Natural killer cell (primary cell): Measurements from ENCODE around the gene CGA. TPM values are rescaled to one million over a fixed set of nuclear protein-coding genes. Genes with fewer than 3 reads are reported as not detected.
"Not testable (repeated sequence)": the region's sequence is repeated elsewhere in the genome, so short reads cannot be mapped to it uniquely, and the experiment has no call there.

Experiments used
- ATAC-seq, 3 donors: fragments of 150-1000 bp in 2 of 3; fragments of 200-7000 bp in 1 of 3; cut with Tn5 transposase; 1 replicate in 1 of 3; 2 replicates in 2 of 3; pipeline ENCODE4 v1.10.0; 2021; ENCODE audit warnings: mild to moderate bottlenecking in 2 of 3, moderate library complexity in 2 of 3
- DNase-seq, 2 donors: peaks; one replicate each; pipeline versions ENCODE4 v3.0.0 to v3.0.0-alpha.2; 2013 to 2021; ENCODE audit warnings: mixed read lengths in 1 of 2
- H3K27ac ChIP-seq: one replicate; pipeline ENCODE4 v1.5.1; 2013; ENCODE audit warnings: mild to moderate bottlenecking, low read length
- H3K27me3 ChIP-seq: one replicate; pipeline ENCODE4 v1.6.1; 2013; ENCODE audit warnings: low read length; ENCODE audit not compliant: control insufficient read depth, insufficient read depth
- H3K36me3 ChIP-seq: one replicate; pipeline ENCODE4 v1.6.1; 2013; ENCODE audit warnings: low read length; ENCODE audit not compliant: control insufficient read depth, insufficient read depth
- H3K4me1 ChIP-seq: one replicate; pipeline ENCODE4 v1.6.1; 2013; ENCODE audit warnings: low read length; ENCODE audit not compliant: control insufficient read depth, insufficient read depth
- H3K4me3 ChIP-seq: one replicate; pipeline ENCODE4 v1.5.1; 2013; ENCODE audit warnings: low read length
- H3K9me3 ChIP-seq: one replicate; pipeline ENCODE4 v1.6.1; 2013; ENCODE audit warnings: low read length; ENCODE audit not compliant: control insufficient read depth, insufficient read depth
- H3K27ac Mint-ChIP-seq, 2 donors: one replicate each; pipeline ENCODE4 v1.8.0; 2022; ENCODE audit warnings: mild to moderate bottlenecking in 2 of 2, mixed read lengths in 2 of 2, moderate library complexity in 1 of 2
- H3K27me3 Mint-ChIP-seq, 2 donors: one replicate each; pipeline ENCODE4 v1.8.0; 2022; ENCODE audit warnings: low read depth in 2 of 2, mixed read lengths in 2 of 2
- H3K36me3 Mint-ChIP-seq: one replicate; pipeline ENCODE4 v1.8.0; 2022; ENCODE audit warnings: mixed read lengths
- H3K4me1 Mint-ChIP-seq, 2 donors: one replicate each; pipeline ENCODE4 v1.8.0; 2022; ENCODE audit warnings: mixed read lengths in 2 of 2
- H3K4me3 Mint-ChIP-seq: one replicate; pipeline ENCODE4 v1.8.0; 2022; ENCODE audit warnings: mild to moderate bottlenecking, moderate library complexity, mixed read lengths
- H3K9me3 Mint-ChIP-seq, 2 donors: one replicate each; pipeline ENCODE4 v1.8.0; 2022; ENCODE audit warnings: mixed read lengths in 2 of 2
- WGBS: methylation state at CpG from one replicate; pipeline ENCODE4 v1.1.7; 2013; ENCODE audit warnings: missing lambda C conversion rate; ENCODE audit not compliant: insufficient coverage; 5-methylcytosine and 5-hydroxymethylcytosine counted together
- intact Hi-C: fragments of 100-400 bp; cut with micrococcal nuclease; formaldehyde crosslinking; loops from one replicate; pipeline ENCODE4 v1.14.2; 2022
- total RNA-seq, 4 donors: library from RNA; stranded (reverse); fragments of 120-200 nt in 1 of 4; gene quantifications; one replicate each; pipeline versions ENCODE4 v1.2.3 to v1.2.4, GENCODE V29; 2013 to 2022
- TF ChIP-seq, protein P1 (sequence below): fragments of 200-600 bp; IDR thresholded peaks from one replicate; pipeline ENCODE4 v1.8.0; 2022; ENCODE audit warnings: antibody characterized with exemption

Gene CGA
- not detected for total RNA-seq
- not detected for total RNA-seq (2013)

DNA sequence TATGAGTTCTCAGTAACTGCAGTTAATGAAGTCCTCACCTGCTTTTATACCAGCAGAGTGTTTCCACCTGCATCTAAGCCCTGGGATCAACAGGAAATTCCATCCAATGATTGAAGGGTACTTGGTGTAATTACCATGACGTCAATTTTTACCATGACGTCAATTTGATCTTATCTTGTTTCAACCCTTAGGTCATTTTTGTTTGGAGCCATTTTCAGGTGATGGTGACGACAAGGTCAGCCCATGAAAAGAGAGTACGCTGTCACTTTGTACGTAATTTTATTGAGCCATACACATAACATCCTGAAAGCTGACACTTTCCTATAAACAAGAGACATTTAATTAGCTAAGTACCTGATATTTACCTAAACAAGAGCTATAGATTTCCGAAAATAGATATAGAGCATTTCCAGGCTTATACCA, at the start of gene CGA:
Gene CGA, minus strand, starts transcription at position 20 of the 423 bp plus-strand sequence. CDS start 6,906 bp downstream, outside the sequence.
- H3K9me3 Mint-ChIP-seq = no peaks in the 10 kb centered on the region
- WGBS = 85% methylated on average over 5 of the region's 6 CpGs
- no peaks in the 10 kb centered on the region for H3K36me3 Mint-ChIP-seq

DNA sequence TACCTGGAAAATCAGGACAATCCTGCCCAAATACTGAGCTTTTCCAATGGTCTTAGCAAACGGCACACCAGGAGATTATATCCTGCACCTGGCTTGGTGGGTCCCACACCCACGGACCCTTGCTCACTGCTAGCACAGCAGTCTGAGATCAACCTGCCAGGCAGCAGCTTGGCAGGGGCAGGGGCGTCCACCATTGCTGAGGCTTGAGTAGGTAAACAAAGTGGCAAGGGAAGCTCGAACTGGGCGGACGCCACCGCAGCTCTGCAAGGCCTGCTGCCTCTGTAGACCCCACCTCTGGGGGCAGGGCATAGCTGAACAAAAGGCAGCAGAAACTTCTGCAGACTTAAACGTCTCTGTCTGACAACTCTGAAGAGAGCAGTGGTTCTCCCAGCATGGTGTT, 45.0 kb upstream of the CGA start:
- 93% methylated on average over 8 of the region's 8 CpGs for WGBS

More for the DNA sequence above, at the start of gene CGA:
- ATAC-seq (no peak), DNase-seq (no peak)
- intact Hi-C loops = no loop called here
- Mint-ChIP-seq H3K27me3 (peaks cover 5 to 35% of the 10 kb centered on the region in 2 donors), H3K4me1 (no peaks in the 10 kb centered on the region), H3K27ac (no peak within 1 kb of the TSS), H3K4me3 (no peak within 1 kb of the TSS)
- Histone ChIP-seq H3K4me1 (no peaks in the 10 kb centered on the region), H3K4me3 (no peak within 1 kb of the TSS), H3K36me3 (no peaks in the 10 kb centered on the region), H3K27me3 (peaks cover 7% of the 10 kb centered on the region), H3K27ac (no peak within 1 kb of the TSS), H3K9me3 (no peaks in the 10 kb centered on the region)
- TF ChIP-seq, protein P1, sequence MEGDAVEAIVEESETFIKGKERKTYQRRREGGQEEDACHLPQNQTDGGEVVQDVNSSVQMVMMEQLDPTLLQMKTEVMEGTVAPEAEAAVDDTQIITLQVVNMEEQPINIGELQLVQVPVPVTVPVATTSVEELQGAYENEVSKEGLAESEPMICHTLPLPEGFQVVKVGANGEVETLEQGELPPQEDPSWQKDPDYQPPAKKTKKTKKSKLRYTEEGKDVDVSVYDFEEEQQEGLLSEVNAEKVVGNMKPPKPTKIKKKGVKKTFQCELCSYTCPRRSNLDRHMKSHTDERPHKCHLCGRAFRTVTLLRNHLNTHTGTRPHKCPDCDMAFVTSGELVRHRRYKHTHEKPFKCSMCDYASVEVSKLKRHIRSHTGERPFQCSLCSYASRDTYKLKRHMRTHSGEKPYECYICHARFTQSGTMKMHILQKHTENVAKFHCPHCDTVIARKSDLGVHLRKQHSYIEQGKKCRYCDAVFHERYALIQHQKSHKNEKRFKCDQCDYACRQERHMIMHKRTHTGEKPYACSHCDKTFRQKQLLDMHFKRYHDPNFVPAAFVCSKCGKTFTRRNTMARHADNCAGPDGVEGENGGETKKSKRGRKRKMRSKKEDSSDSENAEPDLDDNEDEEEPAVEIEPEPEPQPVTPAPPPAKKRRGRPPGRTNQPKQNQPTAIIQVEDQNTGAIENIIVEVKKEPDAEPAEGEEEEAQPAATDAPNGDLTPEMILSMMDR = no peak

DNA sequence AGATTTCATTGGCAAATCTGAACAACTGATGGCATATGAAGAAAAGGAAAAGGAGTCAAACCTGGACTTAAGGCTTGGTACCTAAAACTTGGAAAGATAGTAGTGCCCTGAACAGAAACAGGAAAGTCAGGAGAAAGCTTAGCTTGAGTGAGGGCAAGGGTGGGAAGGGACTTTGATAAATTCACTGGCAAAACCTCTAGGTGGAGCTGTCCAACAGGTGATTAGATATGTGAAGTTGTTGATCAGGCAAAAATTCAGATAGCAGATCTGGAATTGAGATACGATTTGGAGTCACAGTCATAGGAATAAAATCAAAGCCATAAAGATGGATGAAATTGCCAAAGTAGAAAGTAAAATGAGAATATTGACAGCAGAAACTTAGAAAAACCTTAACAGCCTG, 44.3 kb upstream of the CGA start:
- Mint-ChIP-seq H3K4me1 (peaks cover 0 to 5% of the 10 kb centered on the region in 2 donors), H3K27ac (no peak overlapping the region), H3K4me3 (no peak overlapping the region), H3K9me3 (no peaks in the 10 kb centered on the region), H3K36me3 (no peaks in the 10 kb centered on the region), H3K27me3 (peaks cover 26 to 40% of the 10 kb centered on the region in 2 donors)
- Histone ChIP-seq H3K36me3 (no peaks in the 10 kb centered on the region), H3K4me1 (no peaks in the 10 kb centered on the region), H3K27ac (no peak overlapping the region), H3K9me3 (no peaks in the 10 kb centered on the region), H3K27me3 (peaks cover 2% of the 10 kb centered on the region), H3K4me3 (no peak overlapping the region)
- TF ChIP-seq, protein P1 = peak; percentile 88
- intact Hi-C loops = loop anchor here (1.0 to 5.0 kb wide), 3 partner anchors 16 to 1733 kb away; partner anchors contain the start of gene ZNF292
- 7% methylated on average over 1 of the region's 1 CpG for WGBS
- DNase-seq (peak in 1 of 2 donors; percentile 84), ATAC-seq (peak; percentile 77 to 89 (median 89))

More for the DNA sequence above, 45.0 kb upstream of the CGA start:
- not testable (repeated sequence) for H3K36me3 ChIP-seq, H3K36me3 Mint-ChIP-seq, H3K27me3 ChIP-seq, H3K4me1 Mint-ChIP-seq, H3K9me3 Mint-ChIP-seq, H3K4me3 ChIP-seq, DNase-seq, H3K4me1 ChIP-seq, H3K4me3 Mint-ChIP-seq, ATAC-seq, H3K27ac Mint-ChIP-seq, H3K9me3 ChIP-seq, H3K27ac ChIP-seq
- intact Hi-C loops = loop anchor here (1.0 to 5.0 kb wide), 3 partner anchors 15 to 1732 kb away; partner anchors contain the start of gene ZNF292
- H3K27me3 Mint-ChIP-seq = peaks cover 26 to 46% of the 10 kb centered on the region in 2 donors

DNA sequence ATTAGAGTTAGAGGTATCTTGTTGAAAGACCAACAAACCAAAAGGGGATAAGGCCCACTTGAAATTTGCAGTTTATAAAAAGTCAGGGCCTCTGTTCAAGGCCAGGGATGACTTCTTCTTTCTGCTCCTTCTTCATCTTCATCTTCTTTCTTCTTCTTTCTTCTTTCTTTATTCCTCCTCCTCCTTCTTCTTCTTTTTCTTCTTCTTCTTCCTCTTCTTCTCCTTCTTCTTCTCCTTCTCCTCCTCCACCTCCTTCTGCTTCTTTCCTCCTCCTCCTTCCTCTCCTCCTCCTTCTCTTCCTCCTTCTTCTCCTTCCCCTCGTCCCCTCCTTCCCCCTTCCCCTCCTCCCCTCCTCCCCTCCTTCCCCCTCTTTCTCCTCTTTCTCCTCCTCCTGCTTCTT, 42.1 kb upstream of the CGA start:
- TF ChIP-seq, protein P1 = no peak
- H3K27me3 ChIP-seq = peaks cover 2% of the 10 kb centered on the region
- peaks cover 0 to 5% of the 10 kb centered on the region in 2 donors for H3K4me1 Mint-ChIP-seq
- no peak overlapping the region for H3K4me3 Mint-ChIP-seq
- H3K9me3 ChIP-seq = no peaks in the 10 kb centered on the region
- H3K27ac ChIP-seq = no peak overlapping the region
- H3K27me3 Mint-ChIP-seq = peaks cover 17 to 19% of the 10 kb centered on the region in 2 donors
- DNase-seq (no peak), ATAC-seq (no peak)
- H3K9me3 Mint-ChIP-seq = no peaks in the 10 kb centered on the region
- H3K36me3 ChIP-seq = no peaks in the 10 kb centered on the region
- H3K36me3 Mint-ChIP-seq = no peaks in the 10 kb centered on the region
- no peaks in the 10 kb centered on the region for H3K4me1 ChIP-seq
- 11% methylated on average over 1 of the region's 1 CpG for WGBS
- no peak overlapping the region for H3K27ac Mint-ChIP-seq
- intact Hi-C loops = loop anchor here (5.0 kb wide), 1 partner anchor 1735 kb away; no protein-coding TSS in a partner anchor
- no peak overlapping the region for H3K4me3 ChIP-seq
